PC-9 (cell line): Measurements from ENCODE around the gene TSPAN18. TPM values are rescaled to one million over a fixed set of nuclear protein-coding genes. Genes with fewer than 3 reads are reported as not detected.

Experiments
- BruUV-seq: library from RNA; stranded (reverse); fragments of 400-500 nt; replicated peaks from 2 replicates; lab custom pipeline; 2021; lab: Mats Ljungman, UMichigan
- CTCF ChIA-PET: fragments of 300-600 bp; sonication (Branson Sonifier 250); formaldehyde crosslinking; loops from one replicate; lab custom pipeline; 2022; ENCODE audit warnings: antibody characterized with exemption; lab: Charles Lee
- POLR2A ChIA-PET: fragments of 300-600 bp; sonication (Branson Sonifier 250); formaldehyde crosslinking; loops from one replicate; lab custom pipeline; 2022; ENCODE audit warnings: antibody characterized with exemption; ENCODE audit not compliant: unreplicated experiment; lab: Charles Lee
- DNase-seq, 2 experiments: peaks; one replicate each; pipeline versions ENCODE4 v3.0.0 to v3.0.0-alpha.2; 2015 to 2022; ENCODE audit warnings: mixed read lengths in 1 of 2
- H2AFZ ChIP-seq: fragments of 200-600 bp; sonication (generic); 2 replicates; pipeline ENCODE4 v1.8.1; 2017; ENCODE audit warnings: antibody characterized with exemption
- H3F3A ChIP-seq: fragments of 200-600 bp; sonication (generic); 2 replicates; pipeline ENCODE4 v1.8.1; 2017; ENCODE audit warnings: antibody characterized with exemption, mild to moderate bottlenecking, low read depth; ENCODE audit not compliant: insufficient read depth
- H3K27ac ChIP-seq: fragments of 200-600 bp; sonication (generic); 2 replicates; pipeline ENCODE4 v1.6.1; 2016; ENCODE audit warnings: mixed run types
- H3K27me3 ChIP-seq: fragments of 200-600 bp; sonication (generic); 2 replicates; pipeline ENCODE4 v1.6.1; 2016; ENCODE audit warnings: low read depth, mixed run types; ENCODE audit not compliant: insufficient read depth
- H3K36me3 ChIP-seq: fragments of 200-600 bp; sonication (generic); 2 replicates; pipeline ENCODE4 v1.6.1; 2016; ENCODE audit warnings: low read depth, mixed run types
- H3K4me1 ChIP-seq: fragments of 200-600 bp; sonication (generic); replicated peaks from 2 replicates; pipeline ENCODE4 v1.6.1; 2016; ENCODE audit warnings: mixed run types; ENCODE audit not compliant: insufficient read depth
- H3K4me2 ChIP-seq: fragments of 200-600 bp; sonication (generic); 2 replicates; pipeline ENCODE4 v1.6.1; 2017; ENCODE audit warnings: mixed run types
- H3K4me3 ChIP-seq: fragments of 200-600 bp; sonication (generic); 2 replicates; pipeline ENCODE4 v1.6.1; 2016; ENCODE audit warnings: mixed run types
- H3K79me2 ChIP-seq: fragments of 200-600 bp; sonication (generic); 2 replicates; pipeline ENCODE4 v1.6.1; 2017; ENCODE audit warnings: low read depth, mixed run types
- H3K9me2 ChIP-seq: fragments of 200-600 bp; sonication (generic); 2 replicates; pipeline ENCODE4 v1.8.1; 2017; ENCODE audit warnings: mild to moderate bottlenecking; ENCODE audit not compliant: insufficient read depth
- H3K9me3 ChIP-seq: fragments of 200-600 bp; sonication (generic); 2 replicates; pipeline ENCODE4 v1.8.1; 2016; ENCODE audit warnings: low read depth; ENCODE audit not compliant: insufficient read depth
- H4K20me1 ChIP-seq: fragments of 200-600 bp; sonication (generic); 2 replicates; pipeline ENCODE4 v1.8.1; 2017; ENCODE audit not compliant: insufficient read depth
- CTCF ChIP-seq: fragments of 200-600 bp; sonication (generic); conservative IDR thresholded peaks from 2 replicates; pipeline ENCODE4 v1.6.1; 2017; ENCODE audit warnings: mixed run types, antibody characterized with exemption, mild to moderate bottlenecking, moderate library complexity
- EZH2 ChIP-seq: fragments of 200-600 bp; sonication (generic); IDR thresholded peaks from 2 replicates; pipeline ENCODE4 v1.8.0; 2017; ENCODE audit warnings: antibody characterized with exemption, low read depth
- intact Hi-C: fragments of 100-400 bp; cut with micrococcal nuclease; formaldehyde crosslinking; loops from one replicate; pipeline ENCODE4 v1.10.0; 2022; ENCODE audit not compliant: unreplicated experiment
- total RNA-seq: library from RNA; stranded (reverse); gene quantifications from 2 replicates; pipeline ENCODE4 v1.2.3, GENCODE V29; 2021

TSPAN18 gene
- total RNA-seq, 1 experiment from 2014 or later = not detected

DNA sequence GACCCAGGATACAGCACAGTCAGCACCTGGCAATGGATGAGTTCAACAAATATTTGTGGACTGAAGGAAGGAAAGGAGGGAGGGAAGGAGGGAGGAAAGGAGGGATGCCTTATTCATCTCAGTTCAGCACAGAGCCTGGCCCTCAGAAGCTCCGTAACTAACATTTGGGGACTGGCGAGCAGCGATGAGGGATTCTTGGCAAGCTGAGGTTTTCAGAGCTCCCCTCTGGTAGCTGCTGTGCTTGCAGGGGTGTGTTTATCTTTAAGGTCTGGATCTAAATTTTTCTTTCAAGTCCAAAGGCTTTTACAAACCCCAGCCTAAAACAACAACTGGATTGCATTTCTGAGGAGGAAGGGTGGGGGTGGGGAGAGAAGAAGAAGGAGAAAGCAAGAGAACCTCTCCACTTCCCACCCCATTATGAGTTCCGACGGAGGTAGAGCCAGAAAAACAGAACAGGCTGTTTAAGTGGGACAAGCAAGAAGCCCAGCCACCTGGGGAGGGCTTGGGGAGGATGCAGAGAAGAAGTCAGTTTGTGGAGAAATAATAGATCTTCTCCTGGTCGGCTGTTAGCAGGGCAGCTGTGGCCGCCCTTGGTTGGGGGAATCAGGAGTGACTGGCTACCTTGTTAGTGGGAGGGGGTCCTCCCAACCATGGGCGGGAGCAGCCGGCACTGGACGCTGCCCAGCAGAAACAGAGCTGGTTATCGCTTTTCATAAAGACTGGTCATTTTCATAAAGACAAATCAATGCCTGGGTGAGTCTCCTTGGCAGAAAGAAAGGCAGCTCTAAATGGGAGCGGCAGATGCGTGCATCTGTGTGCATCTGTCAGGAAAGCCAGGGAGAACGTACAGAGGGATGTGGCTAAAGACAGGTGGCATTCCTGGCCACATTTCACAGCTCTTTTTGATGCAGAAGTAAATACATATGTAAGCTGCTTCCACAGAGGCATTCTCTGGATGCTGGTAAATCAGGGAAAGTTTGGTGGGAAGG, 78.0 kb downstream of the TSPAN18 start:
- H2AFZ ChIP-seq = no peak overlapping the region
- H3K79me2 ChIP-seq = no peaks in the 10 kb centered on the region
- TF ChIP-seq EZH2 (no peak), CTCF (no peak)
- H3K9me2 ChIP-seq = no peaks in the 10 kb centered on the region
- intact Hi-C loops = no loop called here
- ChIA-PET POLR2A (no interaction called here), CTCF (no interaction called here)
- H3K36me3 ChIP-seq = no peaks in the 10 kb centered on the region
- H4K20me1 ChIP-seq = no peaks in the 10 kb centered on the region
- H3K4me2 ChIP-seq = no peak overlapping the region
- H3K27ac ChIP-seq = no peak overlapping the region
- H3K27me3 ChIP-seq = peaks cover 98% of the 10 kb centered on the region
- no peaks in the 10 kb centered on the region for H3K4me1 ChIP-seq
- DNase-seq = no peak
- no peak overlapping the region for H3K4me3 ChIP-seq
- H3F3A ChIP-seq = no peaks in the 10 kb centered on the region
- BruUV-seq = no TSS peak
- no peaks in the 10 kb centered on the region for H3K9me3 ChIP-seq

- no peak overlapping the region for H3K27ac ChIP-seq
- H3K4me1 ChIP-seq = no peaks in the 10 kb centered on the region
- no peak overlapping the region for H3K4me3 ChIP-seq
- POLR2A ChIA-PET = no interaction called here
- H3K9me3 ChIP-seq = no peaks in the 10 kb centered on the region
- H2AFZ ChIP-seq = no peak overlapping the region
- no peak for DNase-seq
- TF ChIP-seq EZH2 = no peak
- no peak for TF ChIP-seq CTCF
- H3K79me2 ChIP-seq = no peaks in the 10 kb centered on the region
- no peaks in the 10 kb centered on the region for H3F3A ChIP-seq
- H3K9me2 ChIP-seq = no peaks in the 10 kb centered on the region
- no peaks in the 10 kb centered on the region for H3K36me3 ChIP-seq
- CTCF ChIA-PET = no interaction called here
- H4K20me1 ChIP-seq = no peaks in the 10 kb centered on the region
- no TSS peak for BruUV-seq
- peaks cover 98% of the 10 kb centered on the region for H3K27me3 ChIP-seq
- no peak overlapping the region for H3K4me2 ChIP-seq
- intact Hi-C loops = no loop called here
Measured at GRCh38 chr11:44805596-44805995, 78.8 kb downstream of the TSPAN18 start.

GRCh38 chr11:44808053-44808753, 81.4 kb downstream of the TSPAN18 start:
- H2AFZ ChIP-seq = no peak overlapping the region
- H3K27ac ChIP-seq = no peak overlapping the region
- no TSS peak for BruUV-seq
- H3K27me3 ChIP-seq = peaks cover 74% of the 10 kb centered on the region
- H3K36me3 ChIP-seq = no peaks in the 10 kb centered on the region
- H3K4me3 ChIP-seq = no peak overlapping the region
- no peaks in the 10 kb centered on the region for H3K79me2 ChIP-seq
- H3K9me2 ChIP-seq = no peaks in the 10 kb centered on the region
- intact Hi-C loops = no loop called here
- CTCF ChIA-PET = no interaction called here
- TF ChIP-seq EZH2 = no peak
- no peak for TF ChIP-seq CTCF
- H3K4me2 ChIP-seq = no peak overlapping the region
- POLR2A ChIA-PET = no interaction called here
- no peaks in the 10 kb centered on the region for H4K20me1 ChIP-seq
- DNase-seq = no peak
- H3K4me1 ChIP-seq = no peaks in the 10 kb centered on the region
- no peaks in the 10 kb centered on the region for H3F3A ChIP-seq
- no peaks in the 10 kb centered on the region for H3K9me3 ChIP-seq
